H1 (cell line): ENCODE measurements around the gene NODAL. TPM values are rescaled to one million over a fixed set of nuclear protein-coding genes. Genes with fewer than 3 reads are reported as not detected.

Experiments
- CTCF ChIA-PET: fragments of 300-600 bp; sonication (Branson Sonifier 250); formaldehyde crosslinking; loops from one replicate; lab custom pipeline; 2021; ENCODE audit not compliant: partially characterized antibody; lab: Charles Lee
- POLR2A ChIA-PET: fragments of 300-600 bp; sonication (Branson Sonifier 250); formaldehyde crosslinking; loops from one replicate; lab custom pipeline; 2021; ENCODE audit warnings: inconsistent platforms; ENCODE audit not compliant: partially characterized antibody; lab: Charles Lee
- DNase-seq, 2 experiments: peaks; one replicate each; pipeline versions ENCODE4 v3.0.0 to v3.0.0-alpha.2; 2010 to 2022; ENCODE audit warnings: low spot score in 2 of 2, low read depth in 1 of 2, mixed read lengths in 1 of 2
- FAIRE-seq: peaks from 2 replicates; lab custom pipeline; 2011; peaks lifted over from hg19 to GRCh38; lab: Jason Lieb, UNC
- H2AFZ ChIP-seq: 2 replicates; pipeline ENCODE4 v1.8.1; 2012; ENCODE audit warnings: low read length, inconsistent platforms
- H2AK5ac ChIP-seq: 2 replicates; pipeline ENCODE4 v1.6.1; 2013; ENCODE audit warnings: low read depth, low read length
- H2BK120ac ChIP-seq: replicated peaks from 2 replicates; pipeline ENCODE3; 2013; ENCODE audit warnings: low read depth, low read length, inconsistent platforms
- H2BK12ac ChIP-seq: 2 replicates; pipeline ENCODE4 v1.6.1; 2013; ENCODE audit warnings: low read depth, low read length
- H2BK15ac ChIP-seq: 2 replicates; pipeline ENCODE4 v1.6.1; 2013; ENCODE audit warnings: low read length
- H2BK20ac ChIP-seq: 2 replicates; pipeline ENCODE4 v1.6.1; 2013; ENCODE audit warnings: low read length
- H2BK5ac ChIP-seq: 2 replicates; pipeline ENCODE4 v1.6.1; 2013; ENCODE audit warnings: low read depth, low read length
- H3K14ac ChIP-seq: 2 replicates; pipeline ENCODE4 v1.6.1; 2013; ENCODE audit warnings: inconsistent platforms; ENCODE audit not compliant: insufficient read length
- H3K18ac ChIP-seq: 2 replicates; pipeline ENCODE4 v1.6.1; 2013; ENCODE audit warnings: low read length; ENCODE audit errors: extremely low read depth
- H3K23ac ChIP-seq: 2 replicates; pipeline ENCODE4 v1.6.1; 2013; ENCODE audit warnings: inconsistent platforms; ENCODE audit not compliant: insufficient read length
- H3K23me2 ChIP-seq: 2 replicates; pipeline ENCODE4 v1.6.1; 2013; ENCODE audit warnings: low read depth, low read length
- H3K27ac ChIP-seq: 2 replicates; pipeline ENCODE4 v1.6.1; 2011; ENCODE audit warnings: low read depth, low read length, inconsistent platforms
- H3K27me3 ChIP-seq, 4 experiments: replicated peaks in 1 of 4; 1 replicate in 1 of 4; 2 replicates in 3 of 4; pipeline versions ENCODE4 v1.6.1 to v1.8.1; 2011 to 2013; ENCODE audit warnings: low read length in 3 of 4, mild to moderate bottlenecking in 3 of 4, inconsistent platforms in 2 of 4, mixed read lengths in 2 of 4, moderate library complexity in 1 of 4; ENCODE audit not compliant: control insufficient read depth in 3 of 4, insufficient read depth in 3 of 4; ENCODE audit errors: extremely low read depth in 1 of 4
- H3K36me3 ChIP-seq, 4 experiments: 2 replicates each; pipeline versions ENCODE4 v1.6.1 to v1.8.1; 2011 to 2013; ENCODE audit warnings: mild to moderate bottlenecking in 4 of 4, low read length in 3 of 4, moderate library complexity in 2 of 4, control low read depth in 1 of 4, inconsistent platforms in 1 of 4; ENCODE audit not compliant: insufficient read depth in 4 of 4, control insufficient read depth in 2 of 4
- H3K4ac ChIP-seq: replicated peaks from 2 replicates; pipeline ENCODE3; 2013; ENCODE audit warnings: low read length, low read depth, mixed read lengths, inconsistent platforms; ENCODE audit not compliant: insufficient read length
- H3K4me1 ChIP-seq, 4 experiments: replicated peaks in 1 of 4; 1 replicate in 1 of 4; 2 replicates in 3 of 4; pipeline versions ENCODE4 v1.6.1 to v1.8.1; 2011 to 2013; ENCODE audit warnings: low read length in 3 of 4, inconsistent platforms in 2 of 4, mixed read lengths in 1 of 4; ENCODE audit not compliant: insufficient read depth in 4 of 4, control insufficient read depth in 3 of 4
- H3K4me2 ChIP-seq, 2 experiments: 2 replicates each; pipeline versions ENCODE4 v1.6.1 to v1.8.1; 2011 to 2013; ENCODE audit warnings: low read depth in 2 of 2, low read length in 2 of 2, control low read depth in 1 of 2, inconsistent platforms in 1 of 2, mild to moderate bottlenecking in 1 of 2; ENCODE audit not compliant: insufficient read depth in 1 of 2
- H3K4me3 ChIP-seq, 4 experiments: fragments of 200-600, 300-600 bp in 1 of 4; sonication (generic), shearing (Covaris generic), sonication (Bioruptor Twin) in 1 of 4; 2 replicates each; pipeline versions ENCODE4 v1.5.1 to v1.8.1; 2011 to 2016; ENCODE audit warnings: low read length in 4 of 4, low read depth in 3 of 4, control low read depth in 2 of 4, inconsistent platforms in 2 of 4, mild to moderate bottlenecking in 2 of 4, mixed read lengths in 1 of 4, moderate library complexity in 1 of 4; ENCODE audit not compliant: insufficient read depth in 2 of 4; ENCODE audit errors: extremely low read depth in 1 of 4
- H3K56ac ChIP-seq: replicated peaks from 2 replicates; pipeline ENCODE3; 2013; ENCODE audit warnings: low read depth, mild to moderate bottlenecking, mixed read lengths, low read length, inconsistent platforms; ENCODE audit not compliant: insufficient read length
- H3K79me1 ChIP-seq: 2 replicates; pipeline ENCODE4 v1.6.1; 2013; ENCODE audit warnings: low read depth, low read length, control low read depth
- H3K79me2 ChIP-seq, 2 experiments: 2 replicates each; pipeline versions ENCODE4 v1.6.1 to v1.8.1; 2012 to 2013; ENCODE audit warnings: low read length in 2 of 2, mild to moderate bottlenecking in 2 of 2, inconsistent platforms in 1 of 2; ENCODE audit not compliant: insufficient read depth in 2 of 2, control insufficient read depth in 1 of 2
- H3K9ac ChIP-seq, 4 experiments: replicated peaks in 1 of 4; 1 replicate in 1 of 4; 2 replicates in 3 of 4; pipeline versions ENCODE4 v1.6.1 to v1.8.1; 2011 to 2013; ENCODE audit warnings: low read depth in 3 of 4, low read length in 3 of 4, control low read depth in 2 of 4, mild to moderate bottlenecking in 2 of 4, moderate library complexity in 2 of 4, inconsistent platforms in 1 of 4; ENCODE audit errors: extremely low read depth in 1 of 4
- H3K9me3 ChIP-seq, 2 experiments: 2 replicates each; pipeline versions ENCODE4 v1.6.1 to v1.8.1; 2012 to 2013; ENCODE audit warnings: mild to moderate bottlenecking in 2 of 2, moderate library complexity in 2 of 2, control low read depth in 1 of 2, inconsistent platforms in 1 of 2, low read depth in 1 of 2, low read length in 1 of 2, mixed read lengths in 1 of 2; ENCODE audit not compliant: insufficient read depth in 2 of 2
- H4K20me1 ChIP-seq, 2 experiments: replicated peaks in 1 of 2; 2 replicates each; pipeline versions ENCODE3 to v1.8.1; 2011 to 2013; ENCODE audit warnings: inconsistent platforms in 2 of 2, low read length in 2 of 2, mild to moderate bottlenecking in 1 of 2; ENCODE audit not compliant: insufficient read depth in 2 of 2, control insufficient read depth in 1 of 2
- H4K5ac ChIP-seq: 2 replicates; pipeline ENCODE4 v1.6.1; 2013; ENCODE audit warnings: low read length, low read depth, mixed read lengths, inconsistent platforms; ENCODE audit not compliant: insufficient read length
- H4K8ac ChIP-seq: 2 replicates; pipeline ENCODE4 v1.8.0; 2013; ENCODE audit warnings: mild to moderate bottlenecking, moderate library complexity, low read length, inconsistent platforms; ENCODE audit not compliant: insufficient read depth; ENCODE audit errors: extremely low read depth
- H4K91ac ChIP-seq: replicated peaks from 2 replicates; pipeline ENCODE3; 2013; ENCODE audit warnings: low read length, mixed read lengths, inconsistent platforms; ENCODE audit not compliant: insufficient read length
- CBX5 ChIP-seq: fragments of 300-800, 300-1000 bp; sonication (generic); IDR thresholded peaks from 2 replicates; pipeline ENCODE4 v1.7.1; 2016; ENCODE audit warnings: antibody characterized with exemption, low read length, low read depth
- EGR1 ChIP-seq: IDR thresholded peaks from 2 replicates; pipeline ENCODE4 v1.6.1; 2011; ENCODE audit warnings: low read depth, low read length, borderline replicate concordance
- FOSL1 ChIP-seq: IDR thresholded peaks from 2 replicates; pipeline ENCODE4 v1.6.1; 2011; ENCODE audit warnings: mild to moderate bottlenecking, low read depth, low read length, moderate library complexity; ENCODE audit not compliant: insufficient read depth
- GABPA ChIP-seq: IDR thresholded peaks from 2 replicates; pipeline ENCODE4 v1.6.1; 2011; ENCODE audit warnings: mild to moderate bottlenecking, low read length, moderate library complexity, borderline replicate concordance; ENCODE audit not compliant: insufficient read depth
- NRF1 ChIP-seq: IDR thresholded peaks from 2 replicates; pipeline ENCODE4 v1.6.1; 2011; ENCODE audit warnings: mild to moderate bottlenecking, low read depth, low read length, improper control_type of control experiment
- POU5F1 ChIP-seq: IDR thresholded peaks from 2 replicates; pipeline ENCODE4 v1.6.1; 2011; ENCODE audit warnings: low read depth, mild to moderate bottlenecking, low read length, moderate library complexity
- WGBS, 2 experiments: shearing (Covaris generic) in 1 of 2; methylation state at CpG; one replicate each; pipeline versions ENCODE4 v1.1.6 to v1.1.7; 2013 to 2015; ENCODE audit warnings: low lambda C conversion rate in 2 of 2, mixed read lengths in 2 of 2, inconsistent platforms in 1 of 2, low coverage in 1 of 2, missing lambda C conversion rate in 1 of 2; ENCODE audit not compliant: insufficient replicate concordance in 2 of 2, insufficient coverage in 1 of 2, insufficient read length in 1 of 2; ENCODE audit errors: extremely low coverage in 1 of 2, missing lambda C conversion rate in 1 of 2; 5-methylcytosine and 5-hydroxymethylcytosine counted together
- polyA plus RNA-seq, 7 experiments: library from polyadenylated mRNA; depleted of rRNA in 3 of 7; stranded (reverse) in 5 of 7; unstranded in 2 of 7; fragments of >200 nt in 5 of 7; fragments of 200-250 nt in 2 of 7; gene quantifications; 1 replicate in 5 of 7; 2 replicates in 1 of 7; 4 replicates in 1 of 7; pipeline versions ENCODE4 v1.2.1 to v1.2.3, GENCODE V29; 2011 to 2013; ENCODE audit warnings: missing spikeins in 2 of 7, mixed read lengths in 2 of 7
- total RNA-seq: library from RNA; stranded (reverse); fragmentation: NEBNext Ultra II Directional; extraction: Animal tissue kit (Norgen Biotek cat#: 25700); gene quantifications from 2 replicates; pipeline ENCODE4 v1.2.1, GENCODE V29; 2021

NODAL gene
- total and polyA plus RNA-seq, 2 of the 8 experiments (the other 6 are each of a cell fraction or from before 2014, with no cell fraction given), result 2.0 to 7.3 TPM

- H3K79me2 ChIP-seq, result peaks cover 3 to 44% of the 10 kb centered on the region in 2 experiments; a peak in 3 of 4 replicates
- TF ChIP-seq FOSL1 (no peak), NRF1 (no peak), EGR1 (no peak), CBX5 (no peak), POU5F1 (no peak), GABPA (no peak)
Measured at GRCh38 chr10:70405037-70405824, 36.2 kb downstream of the NODAL start.

More at GRCh38 chr10:70405037-70405824, 36.2 kb downstream of the NODAL start:
- no peak overlapping the region for H2BK12ac ChIP-seq
- no peak overlapping the region for H3K18ac ChIP-seq
- FAIRE-seq (no peak), DNase-seq (no peak)
- H3K56ac ChIP-seq, result no peak overlapping the region
- H2AFZ ChIP-seq, result no peak overlapping the region
- no peaks in the 10 kb centered on the region for H3K27me3 ChIP-seq
- H3K36me3 ChIP-seq, result peaks cover 0 to 6% (median 0%) of the 10 kb centered on the region in 4 experiments; a peak in 1 of 8 replicates
- H3K4me1 ChIP-seq, result peaks cover 0 to 7% (median 5%) of the 10 kb centered on the region in 4 experiments; a peak in 6 of 7 replicates
- POLR2A ChIA-PET, result interaction anchor here (0.6 to 2.3 kb wide), 14 partner anchors 11 to 88 kb away, joined by 3 to 11 read pairs (median 6); partner anchors contain the start of genes LRRC20 and NODAL
- 27% methylated on average over 18 of the region's 18 CpGs; no CpG with 5 or more reads in 1 of the 2 experiments for WGBS, 2 experiments
- H3K14ac ChIP-seq, result no peak overlapping the region
- H4K91ac ChIP-seq, result no peak overlapping the region
- H3K27ac ChIP-seq, result no peak overlapping the region
- H2BK20ac ChIP-seq, result no peak overlapping the region
- H4K20me1 ChIP-seq, result peaks cover 18 to 25% of the 10 kb centered on the region in 2 experiments
- H3K9ac ChIP-seq, result peak overlapping the region in 3 of 4 experiments; percentile 5 to 79 (median 46); a peak in 3 of 7 replicates
- no peaks in the 10 kb centered on the region; a peak in 1 of 4 replicates for H3K9me3 ChIP-seq
- peak overlapping the region; percentile 81 to 92 for H3K4me2 ChIP-seq
- no peak overlapping the region for H2AK5ac ChIP-seq
- H3K23me2 ChIP-seq, result peaks cover 11% of the 10 kb centered on the region
- no peak overlapping the region for H4K5ac ChIP-seq
- CTCF ChIA-PET, result interaction anchor here (0.8 to 2.1 kb wide), 13 partner anchors 8 to 183 kb away, joined by 3 to 10 read pairs (median 5); no protein-coding TSS in a partner anchor
- no peak overlapping the region for H2BK5ac ChIP-seq
- H3K4ac ChIP-seq, result no peak overlapping the region
- H2BK15ac ChIP-seq, result no peak overlapping the region
- peak overlapping the region; percentile 75 to 89 (median 81) for H3K4me3 ChIP-seq
- peak overlapping the region; percentile 92; the same call in 1 of the 2 replicates for H4K8ac ChIP-seq
- no peak overlapping the region for H3K23ac ChIP-seq
- H3K79me1 ChIP-seq, result peaks cover 2% of the 10 kb centered on the region; the same call in 1 of the 2 replicates
- no peak overlapping the region for H2BK120ac ChIP-seq
